Measurements from ENCODE around the gene RPS16.

The RPS16 gene

DNA sequence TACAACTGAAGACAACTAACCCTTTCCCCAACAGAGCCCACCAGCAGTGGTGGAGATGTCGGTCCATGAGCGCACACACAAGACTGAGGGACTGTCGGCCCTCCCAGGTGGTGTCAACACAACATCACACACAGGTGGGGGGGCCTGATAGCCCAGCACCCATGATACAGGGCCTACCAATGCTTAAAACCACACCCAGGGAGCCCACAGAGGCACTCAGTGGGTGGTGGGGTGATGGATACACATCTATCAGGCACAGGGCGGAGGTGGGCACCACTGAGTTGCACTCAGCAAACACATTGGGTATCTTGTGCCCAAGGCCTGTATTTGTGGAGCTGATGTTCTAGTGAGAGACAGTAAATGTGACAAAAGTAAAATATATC lies 36.1 kb downstream of the RPS16 start:
- TF ChIP-seq GATA3 (IDR thresholded peaks at IDR 0.05; ENCODE audit: low read depth, low read length) (no peak), GATA2 (IDR thresholded peaks at IDR 0.05; ENCODE audit: low read depth, low read length) (no peak)

DNA sequence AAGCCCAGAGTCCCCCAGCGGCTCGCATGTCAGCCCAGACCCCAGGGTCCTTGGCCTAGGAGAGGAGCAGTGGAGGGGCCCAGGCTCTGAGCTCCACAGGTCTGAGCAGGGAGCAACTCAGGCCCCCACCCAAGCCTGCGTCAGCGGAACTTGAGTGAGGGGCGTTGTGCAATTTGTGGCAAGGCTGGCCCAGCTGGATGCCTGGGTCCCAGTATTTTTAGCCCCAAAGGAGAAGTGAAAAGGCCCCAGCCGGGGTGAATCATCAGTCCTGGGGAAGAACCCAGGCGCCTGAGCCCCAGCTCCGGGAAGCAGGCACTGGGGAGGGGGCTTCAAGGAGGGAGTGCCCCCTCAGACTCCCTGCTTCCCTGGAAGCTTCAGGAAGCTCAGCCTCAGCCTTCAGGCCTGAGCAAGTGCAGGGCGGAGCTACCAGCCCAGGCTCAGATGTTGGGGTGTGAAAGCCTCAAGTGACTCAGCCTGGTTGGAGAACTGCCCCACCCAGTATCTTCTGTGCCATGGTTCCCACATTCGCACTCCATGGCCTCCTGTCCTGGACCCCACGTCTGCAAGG lies 37.4 kb downstream of the RPS16 start:
- TF ChIP-seq GATA3 (IDR thresholded peaks at IDR 0.05; ENCODE audit: low read depth, low read length) (no peak), GATA2 (IDR thresholded peaks at IDR 0.05; ENCODE audit: low read depth, low read length) (no peak)

DNA sequence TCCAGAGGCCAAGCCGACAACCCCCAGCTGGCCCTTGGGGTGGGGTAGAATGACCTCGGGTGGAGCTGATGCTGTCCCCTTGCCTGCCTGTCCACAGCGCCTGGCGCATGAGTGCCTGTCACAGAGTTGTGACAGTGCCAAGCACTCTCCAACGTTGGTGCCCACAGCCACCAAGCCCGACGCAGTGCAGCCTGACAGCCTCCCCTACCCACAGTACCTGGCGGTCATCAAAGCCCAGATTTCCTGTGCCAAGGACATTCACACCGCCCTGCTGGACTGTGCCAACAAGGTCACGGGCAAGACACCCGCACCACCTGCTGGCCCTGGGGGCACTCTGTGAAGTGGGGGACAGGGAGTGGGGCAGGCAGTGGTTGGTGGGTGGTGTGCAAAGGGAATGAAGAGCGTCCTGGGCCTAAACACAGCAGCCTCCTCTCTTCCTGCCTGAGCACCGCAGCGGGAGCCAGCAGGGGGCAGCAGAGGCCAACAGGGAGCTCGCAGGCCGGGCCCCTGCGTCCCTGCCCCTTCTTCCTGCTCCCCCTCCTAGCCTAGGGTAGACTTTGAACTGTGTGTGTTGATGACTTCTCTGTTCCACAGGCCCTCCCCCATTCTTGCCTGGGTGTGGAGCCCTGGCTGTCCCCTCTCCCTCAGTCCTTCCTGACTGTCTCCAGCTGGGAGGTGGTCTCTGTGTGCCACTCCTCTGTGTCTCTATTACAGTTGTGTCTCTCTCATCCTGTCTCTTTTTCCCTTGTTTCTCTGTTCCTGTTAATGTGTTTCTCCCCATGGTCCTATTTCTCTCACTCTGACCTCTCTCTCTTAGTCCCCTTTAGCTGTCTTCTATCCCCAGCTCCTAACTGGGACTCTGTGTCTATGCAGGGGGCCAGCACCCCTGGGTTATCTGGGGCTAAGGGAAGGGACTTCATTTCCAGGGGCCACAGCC lies 38.1 kb downstream of the RPS16 start:
- no peak for TF ChIP-seq GATA2 (IDR thresholded peaks at IDR 0.05; ENCODE audit: low read depth, low read length)
- no peak for TF ChIP-seq GATA3 (IDR thresholded peaks at IDR 0.05; ENCODE audit: low read depth, low read length)

DNA sequence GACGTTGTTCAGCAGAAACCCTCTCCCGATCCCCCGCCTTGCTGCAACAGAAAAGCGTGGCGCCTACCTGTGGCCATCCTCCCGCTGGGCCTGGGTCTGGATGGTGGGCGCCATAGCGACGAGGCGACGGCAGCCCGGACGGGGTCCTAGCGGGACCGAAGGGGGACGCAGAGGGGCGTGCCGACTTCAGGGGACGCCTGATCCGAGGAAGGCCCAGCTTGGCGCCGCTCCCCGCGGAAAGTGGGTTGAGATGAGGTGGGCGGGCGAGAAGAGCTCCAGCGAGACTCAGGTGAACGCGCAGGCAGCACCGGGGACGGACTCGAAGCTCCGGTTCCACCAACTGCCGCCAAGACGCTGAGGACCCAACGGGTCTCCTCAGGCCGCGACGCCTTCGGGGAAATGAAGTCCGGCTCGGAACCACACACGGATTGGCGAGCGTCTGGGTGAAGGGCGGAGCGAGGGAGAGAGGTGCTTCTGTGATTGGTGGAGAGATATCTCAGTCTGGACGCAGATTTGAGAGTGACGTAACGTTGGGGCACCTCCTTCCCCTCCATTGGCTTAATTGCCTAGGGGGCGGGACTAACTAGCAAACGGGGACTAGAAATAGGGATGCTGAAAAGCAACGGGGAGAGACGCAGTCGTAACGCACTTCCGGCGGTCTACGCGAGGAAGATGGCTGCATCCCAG lies 44.9 kb downstream of the RPS16 start, which contains the start of the genes MED29 and PAF1:
Gene MED29, plus strand, starts transcription at position 628 of the 687 bp plus-strand sequence. Its CDS starts 45 bp downstream, at position 673.
Gene PAF1, minus strand, starts transcription at position 356 of the 687 bp plus-strand sequence. Its CDS starts 242 bp downstream, at position 114.
- TF ChIP-seq GATA3 (IDR thresholded peaks at IDR 0.05; ENCODE audit: low read depth, low read length) (no peak), GATA2 (IDR thresholded peaks at IDR 0.05; ENCODE audit: low read depth, low read length) (no peak)

DNA sequence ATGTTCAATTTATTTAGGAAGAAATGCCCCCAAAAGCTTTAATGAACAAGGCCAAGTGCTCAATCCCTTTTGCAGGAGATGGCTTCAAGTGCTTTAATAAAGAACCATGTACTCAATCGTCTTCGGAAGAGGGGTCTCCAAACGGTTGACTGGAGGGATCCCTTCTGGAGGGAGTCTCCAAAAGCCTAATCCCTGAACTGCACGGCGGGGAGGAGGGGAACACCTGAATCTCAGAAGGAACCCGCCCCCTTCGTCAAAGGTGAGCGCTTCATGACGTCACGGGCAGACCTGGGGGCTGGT lies 45.3 kb downstream of the RPS16 start:
- TF ChIP-seq GATA3 (IDR thresholded peaks at IDR 0.05; ENCODE audit: low read depth, low read length) = no peak
- TF ChIP-seq GATA2 (IDR thresholded peaks at IDR 0.05; ENCODE audit: low read depth, low read length) = no peak

DNA sequence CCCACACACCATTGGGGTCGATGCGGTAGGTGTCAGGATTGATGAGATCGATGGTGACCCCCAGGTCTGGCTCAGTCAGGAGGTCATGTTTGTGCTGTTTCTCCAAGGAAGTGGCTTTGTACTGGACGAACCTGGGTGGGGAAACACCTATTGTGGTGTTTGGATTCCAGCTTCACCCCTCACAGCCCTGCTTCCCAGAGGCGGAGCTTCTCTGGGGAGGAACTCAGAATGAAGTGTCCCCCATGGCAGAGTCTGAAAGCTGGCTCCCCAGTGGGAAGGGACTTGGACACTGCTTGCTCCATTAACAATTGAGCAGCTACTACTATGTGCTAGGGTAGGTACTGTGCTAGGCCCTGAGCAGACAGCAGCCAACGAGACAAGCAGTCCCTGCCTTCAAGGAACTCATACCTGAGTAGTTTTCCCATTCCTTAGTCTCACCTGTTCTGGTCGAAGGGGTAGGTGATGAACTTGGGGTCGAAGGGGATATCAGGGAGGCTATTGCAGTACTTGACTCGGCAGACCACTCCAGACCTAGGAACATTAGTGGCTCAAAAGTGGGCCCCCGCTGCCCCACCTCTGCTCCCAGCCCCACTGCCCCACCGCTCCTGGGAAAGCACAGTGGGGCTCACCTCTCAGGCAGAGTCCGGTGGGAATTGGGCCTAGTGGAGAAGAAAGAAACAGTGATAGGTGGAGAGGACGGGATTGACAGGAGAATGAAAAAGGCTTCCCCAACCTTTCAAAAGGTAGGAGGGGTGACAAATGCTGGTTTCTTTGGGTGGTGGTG lies 45.9 kb downstream of the RPS16 start:
- TF ChIP-seq GATA3 (IDR thresholded peaks at IDR 0.05; ENCODE audit: low read depth, low read length) = no peak
- no peak for TF ChIP-seq GATA2 (IDR thresholded peaks at IDR 0.05; ENCODE audit: low read depth, low read length)

DNA sequence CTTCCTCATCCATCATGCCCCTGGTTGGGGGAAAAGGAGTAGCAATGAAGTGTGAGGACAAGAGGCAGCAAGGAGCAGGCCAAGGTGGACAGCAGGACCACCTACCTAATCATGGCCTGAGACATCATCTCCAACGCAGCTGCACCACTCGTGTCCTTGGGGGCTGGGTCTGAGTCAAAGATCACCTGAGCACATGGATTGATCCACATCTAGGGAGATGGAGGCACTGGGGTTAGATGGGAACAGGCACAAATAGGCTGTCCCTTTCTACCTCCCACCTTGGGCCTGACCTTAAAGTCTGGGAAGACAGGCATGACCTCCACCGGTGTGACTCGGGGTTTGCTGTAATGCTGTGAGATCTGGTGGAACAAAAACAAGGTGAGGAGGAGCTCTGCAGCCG lies 47.1 kb downstream of the RPS16 start:
- TF ChIP-seq GATA3 (IDR thresholded peaks at IDR 0.05; ENCODE audit: low read depth, low read length) (no peak), GATA2 (IDR thresholded peaks at IDR 0.05; ENCODE audit: low read depth, low read length) (no peak)

DNA sequence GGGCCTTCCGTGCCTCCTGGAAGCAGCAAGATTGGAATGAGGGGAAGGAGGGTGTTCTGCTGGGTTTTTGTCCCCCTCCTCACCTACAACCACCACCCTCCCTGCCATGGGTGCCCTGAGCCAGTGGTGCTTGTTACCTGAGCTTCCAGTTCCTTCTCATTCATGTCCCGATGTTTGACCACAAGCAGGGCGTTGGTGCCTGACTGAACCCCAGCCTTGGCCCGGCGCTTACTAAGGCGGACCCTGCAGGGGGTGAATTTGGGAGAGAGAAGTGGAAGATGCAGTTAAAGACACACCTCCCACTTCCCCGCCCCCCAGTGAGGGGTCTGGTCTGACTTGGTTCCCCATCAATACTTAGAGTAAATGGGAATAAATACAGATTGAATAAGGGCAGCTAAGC lies 49.2 kb downstream of the RPS16 start:
- TF ChIP-seq GATA2 (IDR thresholded peaks at IDR 0.05; ENCODE audit: low read depth, low read length) (no peak), GATA3 (IDR thresholded peaks at IDR 0.05; ENCODE audit: low read depth, low read length) (no peak)

DNA sequence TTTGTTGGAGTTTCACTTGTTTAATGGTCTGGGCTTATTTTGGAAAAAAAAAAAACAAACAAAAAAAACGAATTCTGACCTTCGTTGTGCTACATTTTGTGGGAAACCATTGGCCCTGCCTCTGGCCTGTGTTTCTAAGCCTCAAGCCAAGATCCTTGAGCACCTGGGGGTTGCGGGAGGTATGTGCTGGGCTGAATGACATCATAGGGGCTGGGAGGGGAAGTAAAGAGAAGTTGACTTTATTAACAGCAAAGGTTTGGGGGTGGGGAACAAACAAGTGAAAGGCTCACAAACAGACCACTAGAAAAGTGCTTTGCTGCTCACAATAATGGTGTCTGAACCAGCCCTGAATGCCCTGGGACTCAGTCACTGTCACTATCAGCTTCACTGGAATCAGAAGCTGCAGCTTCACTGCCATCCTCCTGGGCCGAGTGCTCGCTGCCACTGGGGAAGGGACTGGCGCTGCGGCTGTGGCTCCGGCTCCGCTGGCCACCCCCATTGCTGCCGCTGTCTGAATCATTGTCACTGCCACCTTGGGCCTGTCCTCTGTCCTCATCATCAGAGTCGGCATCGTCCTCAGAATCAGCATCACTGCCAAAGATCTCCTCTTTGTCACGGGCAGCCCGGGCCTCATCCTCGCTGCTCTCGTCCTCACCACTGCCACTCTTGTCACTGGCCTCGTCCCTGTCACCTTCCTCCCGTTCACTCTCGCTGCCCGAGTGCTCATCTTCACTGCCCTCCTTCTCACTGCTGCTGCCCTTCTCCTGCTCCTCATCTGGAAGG lies 49.9 kb downstream of the RPS16 start:
- TF ChIP-seq GATA2 (IDR thresholded peaks at IDR 0.05; ENCODE audit: low read depth, low read length) (no peak), GATA3 (IDR thresholded peaks at IDR 0.05; ENCODE audit: low read depth, low read length) (no peak)

DNA sequence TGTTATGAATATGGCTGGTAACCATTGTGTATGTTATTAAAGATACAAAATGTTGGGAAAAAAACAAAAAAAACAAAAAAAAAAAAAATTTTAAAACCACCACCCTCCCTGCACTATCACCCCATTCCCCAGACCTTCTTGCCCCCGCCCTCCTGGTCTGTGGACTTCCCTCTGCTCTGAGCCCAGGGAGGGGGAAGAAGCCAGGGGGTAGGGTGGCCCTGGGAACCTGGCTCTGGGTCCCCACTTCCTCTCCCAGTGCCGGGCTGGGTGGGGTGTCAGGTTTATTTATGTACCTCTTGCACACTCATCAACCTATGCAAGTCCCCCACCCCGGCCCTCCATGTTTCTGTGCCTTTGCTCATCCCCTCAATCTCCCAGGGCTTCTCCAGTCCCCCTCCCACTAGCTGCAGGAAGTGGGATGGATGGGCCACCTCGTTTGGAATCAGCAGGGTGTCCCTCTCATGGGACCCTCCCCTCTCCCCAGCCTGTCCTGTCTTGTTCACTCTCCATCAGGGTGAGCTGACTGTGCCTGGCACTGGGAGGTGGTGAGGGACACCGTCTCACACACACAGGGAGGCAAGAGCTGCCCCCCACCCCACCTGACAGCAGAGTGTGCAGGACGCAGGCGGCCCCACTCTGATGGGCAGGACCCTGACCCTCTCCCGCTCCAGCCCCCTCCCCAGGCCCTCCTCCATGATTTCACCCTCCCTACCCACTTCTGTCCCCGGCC lies 50.7 kb downstream of the RPS16 start:
- TF ChIP-seq GATA2 (IDR thresholded peaks at IDR 0.05; ENCODE audit: low read depth, low read length) (no peak), GATA3 (IDR thresholded peaks at IDR 0.05; ENCODE audit: low read depth, low read length) (no peak)

All from SH-SY5Y (cell line).